ENCODE results near the gene DPP4.

The DPP4 gene

GRCh38 chr2:162111958-162112850 lies 38.2 kb upstream of the DPP4 start:
- Histone ChIP-seq H3K4me2 (peak overlapping the region in 2 of 11 experiments; percentile 49 to 63; a peak in 4 of 22 replicates), H3K9ac (peak overlapping the region in 1 of 11 experiments; percentile 12; a peak in 1 of 22 replicates), H3K27ac (peak overlapping the region in 1 of 11 experiments; percentile 29; a peak in 2 of 22 replicates), H3K4me1 (peaks cover 0 to 32% (median 4%) of the 10 kb centered on the region in 10 experiments; a peak in 8 of 20 replicates), H3K9me3 (replicated peaks in 1 of 11) (peaks cover 0 to 17% (median 8%) of the 10 kb centered on the region in 11 experiments; a peak in 11 of 22 replicates), H3K36me3 (no peaks in the 10 kb centered on the region), H3K4me3 (no peak overlapping the region), H3K27me3 (no peaks in the 10 kb centered on the region), H4K20me1 (no peaks in the 10 kb centered on the region)
- TF ChIP-seq Cebpa-rat (IDR thresholded peaks at IDR 0.05): no peak

- H3K27me3 ChIP-seq: no peaks in the 10 kb centered on the region
- no peaks in the 10 kb centered on the region for H4K20me1 ChIP-seq
- H3K9me3 ChIP-seq (replicated peaks in 1 of 11): no peaks in the 10 kb centered on the region
- H3K9ac ChIP-seq: no peak overlapping the region
- H3K27ac ChIP-seq: no peak overlapping the region
- TF ChIP-seq Cebpa-rat (IDR thresholded peaks at IDR 0.05): no peak
- peaks cover 0 to 14% (median 0%) of the 10 kb centered on the region in 10 experiments; a peak in 7 of 20 replicates for H3K4me1 ChIP-seq
- no peak overlapping the region for H3K4me3 ChIP-seq
- no peak overlapping the region for H3K4me2 ChIP-seq
- no peaks in the 10 kb centered on the region for H3K36me3 ChIP-seq
Measured at GRCh38 chr2:162107361-162107901, 33.4 kb upstream of the DPP4 start.

- H3K36me3 ChIP-seq: no peaks in the 10 kb centered on the region
- no peak overlapping the region for H3K4me2 ChIP-seq
- H3K4me1 ChIP-seq: peaks cover 0 to 8% (median 0%) of the 10 kb centered on the region in 10 experiments; a peak in 4 of 20 replicates
- H3K27me3 ChIP-seq: no peaks in the 10 kb centered on the region
- no peak for TF ChIP-seq Cebpa-rat (IDR thresholded peaks at IDR 0.05)
- H3K27ac ChIP-seq: no peak overlapping the region
- H3K4me3 ChIP-seq: no peak overlapping the region
- no peaks in the 10 kb centered on the region for H4K20me1 ChIP-seq
- no peak overlapping the region for H3K9ac ChIP-seq
- no peaks in the 10 kb centered on the region for H3K9me3 ChIP-seq (replicated peaks in 1 of 11)
Measured at GRCh38 chr2:162106746-162107145, 32.7 kb upstream of the DPP4 start.

- Histone ChIP-seq H3K9ac (no peak overlapping the region), H3K27ac (no peak overlapping the region), H3K4me1 (peaks cover 0 to 8% (median 0%) of the 10 kb centered on the region in 10 experiments; a peak in 2 of 20 replicates), H3K36me3 (no peaks in the 10 kb centered on the region), H3K4me3 (no peak overlapping the region), H3K9me3 (replicated peaks in 1 of 11) (no peaks in the 10 kb centered on the region), H4K20me1 (no peaks in the 10 kb centered on the region), H3K27me3 (no peaks in the 10 kb centered on the region), H3K4me2 (peak overlapping the region in 3 of 11 experiments; percentile 9 to 22 (median 18); a peak in 2 of 22 replicates)
- TF ChIP-seq Cebpa-rat (IDR thresholded peaks at IDR 0.05): no peak
Measured at GRCh38 chr2:162106146-162106551, 32.1 kb upstream of the DPP4 start.

GRCh38 chr2:162103443-162104009 lies 29.5 kb upstream of the DPP4 start:
- Histone ChIP-seq H3K9ac (no peak overlapping the region), H3K36me3 (no peaks in the 10 kb centered on the region), H4K20me1 (no peaks in the 10 kb centered on the region), H3K4me1 (peaks cover 0 to 8% (median 0%) of the 10 kb centered on the region in 10 experiments; a peak in 2 of 20 replicates), H3K4me3 (no peak overlapping the region), H3K27ac (no peak overlapping the region), H3K27me3 (no peaks in the 10 kb centered on the region), H3K9me3 (replicated peaks in 1 of 11) (no peaks in the 10 kb centered on the region), H3K4me2 (no peak overlapping the region)
- TF ChIP-seq Cebpa-rat (IDR thresholded peaks at IDR 0.05): no peak

GRCh38 chr2:162100579-162100978 lies 26.6 kb upstream of the DPP4 start:
- Histone ChIP-seq H3K9me3 (replicated peaks in 1 of 11) (no peaks in the 10 kb centered on the region), H3K27ac (no peak overlapping the region), H3K36me3 (no peaks in the 10 kb centered on the region), H3K4me3 (no peak overlapping the region), H3K9ac (no peak overlapping the region), H3K4me1 (no peaks in the 10 kb centered on the region), H4K20me1 (no peaks in the 10 kb centered on the region), H3K4me2 (no peak overlapping the region), H3K27me3 (no peaks in the 10 kb centered on the region)
- no peak for TF ChIP-seq Cebpa-rat (IDR thresholded peaks at IDR 0.05)

- no peak for TF ChIP-seq Cebpa-rat (IDR thresholded peaks at IDR 0.05)
- Histone ChIP-seq H3K4me2 (no peak overlapping the region), H3K36me3 (no peaks in the 10 kb centered on the region), H3K27ac (no peak overlapping the region), H3K9ac (no peak overlapping the region), H3K4me3 (no peak overlapping the region), H3K4me1 (no peaks in the 10 kb centered on the region), H4K20me1 (no peaks in the 10 kb centered on the region), H3K9me3 (replicated peaks in 1 of 11) (no peaks in the 10 kb centered on the region), H3K27me3 (no peaks in the 10 kb centered on the region)
Measured at GRCh38 chr2:162099836-162100235, 25.8 kb upstream of the DPP4 start.

- no peaks in the 10 kb centered on the region for H4K20me1 ChIP-seq
- no peaks in the 10 kb centered on the region for H3K27me3 ChIP-seq
- H3K9me3 ChIP-seq (replicated peaks in 1 of 11): no peaks in the 10 kb centered on the region
- TF ChIP-seq Cebpa-rat (IDR thresholded peaks at IDR 0.05): peak in 4 of 11 experiments; percentile 14 to 62 (median 36); a peak in 5 of 22 replicates
- peaks cover 0 to 54% (median 6%) of the 10 kb centered on the region in 10 experiments; a peak in 12 of 20 replicates for H3K4me1 ChIP-seq
- no peaks in the 10 kb centered on the region for H3K36me3 ChIP-seq
- peak overlapping the region in 4 of 11 experiments; percentile 33 to 54 (median 46); a peak in 6 of 22 replicates for H3K27ac ChIP-seq
- H3K4me3 ChIP-seq: no peak overlapping the region
- H3K9ac ChIP-seq: no peak overlapping the region; a peak in 1 of 22 replicates
- peak overlapping the region in 5 of 11 experiments; percentile 25 to 72 (median 64); a peak in 9 of 22 replicates for H3K4me2 ChIP-seq
Measured at GRCh38 chr2:162092658-162093556, 18.9 kb upstream of the DPP4 start.

All from BLaER1 treated with 17β-estradiol and CSF1 and Interleukin-3, amounts not matched to agents 10 nM and 100 nM (cell line).